ENCODE results near the gene MORN1.

- TF ChIP-seq CTCF (IDR thresholded peaks at IDR 0.05): no peak
- no peak for TF ChIP-seq POLR2A (IDR thresholded peaks at IDR 0.05)
These were observed 38.9 kb downstream of the MORN1 start for GRCh38 chr1:2352341-2352896.

Data from right lobe of liver (tissue), 4 donors.